PC-3 (cell line): ENCODE data around the gene MYOF.

Source experiments
- CTCF ChIP-seq: fragments of 300-600 bp; sonication (generic); conservative IDR thresholded peaks from 2 replicates; pipeline ENCODE4 v1.5.1; 2017; ENCODE audit warnings: antibody characterized with exemption, low read depth, mild to moderate bottlenecking, low read length
- EZH2 ChIP-seq: fragments of 300-600 bp; sonication (generic); IDR thresholded peaks from one replicate; pipeline ENCODE4 v1.6.1; 2017; ENCODE audit warnings: antibody characterized with exemption, mild to moderate bottlenecking, low read length; ENCODE audit not compliant: unreplicated experiment

- no peak for TF ChIP-seq CTCF
- no peak for TF ChIP-seq EZH2
Measured at GRCh38 chr10:93383562-93383981, 98.6 kb downstream of the MYOF start.
